Gastroesophageal sphincter (tissue), 3 donors: ENCODE measurements around the gene SNRNP27.

Experiments
- CTCF ChIP-seq, 4 experiments: fragments of 200-600 bp in 2 of 4; fragments of 450-650 bp in 2 of 4; sonication (generic) in 1 of 4; IDR thresholded peaks; one replicate each; pipeline ENCODE4 v1.5.1; 2017 to 2019; ENCODE audit warnings: antibody characterized with exemption in 4 of 4, mild to moderate bottlenecking in 2 of 4, moderate library complexity in 2 of 4
- EP300 ChIP-seq: sonication (generic); formaldehyde crosslinking; IDR thresholded peaks from one replicate; pipeline ENCODE4 v1.6.1; 2017; ENCODE audit warnings: antibody characterized with exemption, mild to moderate bottlenecking
- POLR2A ChIP-seq, 2 donors: fragments of 450-650 bp; IDR thresholded peaks; one replicate each; pipeline ENCODE4 v1.6.1; 2017; ENCODE audit warnings: antibody characterized with exemption in 2 of 2, mild to moderate bottlenecking in 2 of 2, moderate library complexity in 1 of 2
- POLR2AphosphoS5 ChIP-seq: sonication (generic); formaldehyde crosslinking; IDR thresholded peaks from one replicate; pipeline ENCODE4 v1.6.1; 2017; ENCODE audit warnings: antibody characterized with exemption

DNA sequence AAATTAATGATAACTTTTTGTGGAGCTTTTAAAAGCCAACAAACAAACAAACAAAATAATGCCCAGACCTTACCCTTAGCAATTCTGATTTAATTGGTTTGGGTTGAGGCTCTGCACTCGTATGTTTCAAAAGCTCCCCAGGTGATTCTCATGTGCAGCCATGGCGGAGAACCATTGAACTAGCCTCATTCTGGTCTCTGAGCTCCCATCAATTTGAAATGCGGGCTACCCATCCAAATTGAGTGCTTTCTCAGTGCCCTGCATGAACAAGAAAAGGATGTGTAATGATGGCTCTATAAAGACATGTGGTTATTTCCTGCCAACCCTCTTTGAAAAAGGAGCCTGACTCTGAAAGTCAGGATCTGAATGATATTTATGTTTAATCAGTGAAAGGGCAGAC is 29.4 kb downstream of the SNRNP27 start:
- TF ChIP-seq CTCF (IDR thresholded peaks at IDR 0.05) (no peak), POLR2A (IDR thresholded peaks at IDR 0.05) (no peak), POLR2AphosphoS5 (no peak), EP300 (no peak)
